T-cell (primary cell): Measurements from ENCODE around the gene KDELR3. TPM values are rescaled to one million over a fixed set of nuclear protein-coding genes. Genes with fewer than 3 reads are reported as not detected.

Source experiments
- ATAC-seq, 4 experiments: fragments of 200-7000 bp in 3 of 4; fragments of 150-1000 bp in 1 of 4; cut with Tn5 transposase; replicated peaks in 1 of 4; 1 replicate in 3 of 4; 2 replicates in 1 of 4; pipeline ENCODE4 v1.10.0; 2021; ENCODE audit warnings: moderate library complexity in 3 of 4, mild to moderate bottlenecking in 2 of 4, moderate number of reproducible peaks in 1 of 4
- CTCF ChIA-PET, 2 donors: fragments of 300-600 bp; sonication (Branson Sonifier 250); formaldehyde crosslinking; loops; one replicate each; lab custom pipeline; 2022; ENCODE audit warnings: antibody characterized with exemption in 2 of 2; lab: Charles Lee
- POLR2A ChIA-PET, 2 donors: fragments of 300-600 bp; sonication (Branson Sonifier 250); formaldehyde crosslinking; loops; one replicate each; lab custom pipeline; 2022; ENCODE audit warnings: antibody characterized with exemption in 2 of 2; lab: Charles Lee
- DNase-seq, 35 experiments: peaks; one replicate each; pipeline versions ENCODE4 v3.0.0 to v3.0.0-alpha.2; 2013 to 2023
- H3K27ac ChIP-seq: one replicate; pipeline ENCODE4 v1.5.1; 2013; ENCODE audit warnings: low read length
- H3K27me3 ChIP-seq, 2 experiments: replicated peaks in 1 of 2; 1 replicate in 1 of 2; 2 replicates in 1 of 2; pipeline versions ENCODE4 v1.6.1 to v1.7.0; 2013; ENCODE audit warnings: low read length in 1 of 2, mixed read lengths in 1 of 2; ENCODE audit not compliant: control insufficient read depth in 2 of 2, insufficient read depth in 2 of 2; ENCODE audit errors: extremely low read depth in 1 of 2
- H3K36me3 ChIP-seq, 2 donors: 1 replicate in 1 of 2; 2 replicates in 1 of 2; pipeline versions ENCODE4 v1.6.1 to v1.7.0; 2013; ENCODE audit warnings: low read length in 1 of 2; ENCODE audit not compliant: control insufficient read depth in 2 of 2, insufficient read depth in 1 of 2; ENCODE audit errors: extremely low read depth in 1 of 2
- H3K4me1 ChIP-seq, 2 experiments: 1 replicate in 1 of 2; 2 replicates in 1 of 2; pipeline versions ENCODE4 v1.6.1 to v1.7.0; 2013; ENCODE audit warnings: low read length in 2 of 2, mixed read lengths in 1 of 2; ENCODE audit not compliant: insufficient read depth in 2 of 2, control insufficient read depth in 1 of 2; ENCODE audit errors: extremely low read depth in 1 of 2
- H3K4me3 ChIP-seq, 2 donors: 1 replicate in 1 of 2; 2 replicates in 1 of 2; pipeline versions ENCODE4 v1.5.1 to v1.7.0; 2013; ENCODE audit warnings: mild to moderate bottlenecking in 2 of 2, low read length in 1 of 2, moderate library complexity in 1 of 2; ENCODE audit not compliant: control insufficient read depth in 1 of 2; ENCODE audit errors: extremely low read depth in 1 of 2
- H3K9me3 ChIP-seq: 2 replicates; pipeline ENCODE4 v1.7.0; 2013
- H3K27ac Mint-ChIP-seq, 2 donors: one replicate each; pipeline ENCODE4 v1.8.0; 2020 to 2021; ENCODE audit warnings: mild to moderate bottlenecking in 2 of 2, mixed read lengths in 2 of 2
- H3K27me3 Mint-ChIP-seq, 2 donors: one replicate each; pipeline ENCODE4 v1.8.0; 2021 to 2022; ENCODE audit warnings: mixed read lengths in 2 of 2
- H3K36me3 Mint-ChIP-seq: one replicate; pipeline ENCODE4 v1.8.0; 2021; ENCODE audit warnings: mixed read lengths
- H3K4me1 Mint-ChIP-seq, 3 donors: one replicate each; pipeline ENCODE4 v1.8.0; 2020 to 2022; ENCODE audit warnings: mixed read lengths in 3 of 3, mild to moderate bottlenecking in 1 of 3
- H3K4me3 Mint-ChIP-seq, 3 donors: one replicate each; pipeline ENCODE4 v1.8.0; 2020 to 2022; ENCODE audit warnings: mild to moderate bottlenecking in 3 of 3, mixed read lengths in 3 of 3, moderate library complexity in 3 of 3
- H3K9me3 Mint-ChIP-seq, 3 donors: one replicate each; pipeline ENCODE4 v1.8.0; 2020 to 2022; ENCODE audit warnings: mixed read lengths in 3 of 3
- WGBS: methylation state at CpG from one replicate; pipeline ENCODE4 v1.1.5; 2013; ENCODE audit warnings: missing lambda C conversion rate; ENCODE audit not compliant: insufficient coverage; 5-methylcytosine and 5-hydroxymethylcytosine counted together
- total RNA-seq, 35 experiments: library from RNA in 6 of 35; stranded (reverse) in 6 of 35; fragments of 120-200 nt in 1 of 35; gene quantifications; one replicate each; pipeline versions ENCODE4 v1.2.1 to v1.2.4 and lab custom pipeline; 2013 to 2026

KDELR3 gene
- total RNA-seq, 5 donors from 2014 or later (not counting 1 experiment from before 2014, with no cell fraction given), result 0.20 to 0.29 (median 0.25) TPM; not detected in 2

- Mint-ChIP-seq H3K4me1 (no peaks in the 10 kb centered on the region), H3K27me3 (peaks cover 5 to 10% of the 10 kb centered on the region in 2 donors), H3K36me3 (no peaks in the 10 kb centered on the region), H3K4me3 (no peak overlapping the region), H3K27ac (no peak overlapping the region), H3K9me3 (no peaks in the 10 kb centered on the region)
- WGBS, result 85% methylated on average over 10 of the region's 15 CpGs
- no peak overlapping the region for H3K4me3 ChIP-seq
- H3K9me3 ChIP-seq, result no peaks in the 10 kb centered on the region
- H3K36me3 ChIP-seq, result no peaks in the 10 kb centered on the region
- peaks cover 0 to 29% of the 10 kb centered on the region in 2 experiments for H3K27me3 ChIP-seq
- ATAC-seq (no peak), DNase-seq (no peak)
- CTCF ChIA-PET, result interaction anchor here (0.5 to 0.6 kb wide), 3 partner anchors 26 to 125 kb away, joined by 3 to 5 read pairs (median 4); no protein-coding TSS in a partner anchor
- POLR2A ChIA-PET, result no interaction called here
- no peak overlapping the region for H3K27ac ChIP-seq
- no peaks in the 10 kb centered on the region for H3K4me1 ChIP-seq
Observed at GRCh38 chr22:38436629-38437395, 31.1 kb upstream of the KDELR3 start.

DNA sequence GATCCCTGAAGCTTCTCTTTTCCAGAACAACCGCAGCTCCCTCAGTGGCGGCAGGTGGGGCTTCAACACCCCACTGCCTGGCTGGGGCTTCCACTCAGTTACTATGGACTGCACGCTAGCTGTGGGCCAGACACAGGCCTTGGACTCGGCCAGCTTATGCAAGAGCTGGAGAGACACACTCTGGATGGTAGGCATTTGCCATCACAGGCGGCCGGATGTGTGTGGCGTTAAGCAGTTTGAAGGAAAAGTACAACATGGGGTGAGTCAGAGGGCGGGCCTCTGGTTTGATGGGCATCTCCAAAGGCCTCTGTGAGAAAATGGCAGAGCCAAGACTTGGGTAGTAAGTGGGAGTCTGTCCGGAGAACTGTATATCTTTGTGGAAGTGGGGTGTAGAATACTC is 30.5 kb upstream of the KDELR3 start:
- ChIA-PET CTCF (interaction anchor here (0.5 to 0.6 kb wide), 3 partner anchors 26 to 126 kb away, joined by 3 to 5 read pairs (median 4); no protein-coding TSS in a partner anchor), POLR2A (no interaction called here)
- no peak overlapping the region for H3K27ac Mint-ChIP-seq
- peaks cover 0 to 29% of the 10 kb centered on the region in 2 experiments for H3K27me3 ChIP-seq
- no peaks in the 10 kb centered on the region for H3K4me1 Mint-ChIP-seq
- H3K36me3 ChIP-seq, result no peaks in the 10 kb centered on the region
- H3K4me1 ChIP-seq, result no peaks in the 10 kb centered on the region
- 89% methylated on average over 8 of the region's 9 CpGs for WGBS
- H3K4me3 Mint-ChIP-seq, result no peak overlapping the region
- no peak for DNase-seq
- H3K9me3 ChIP-seq, result no peaks in the 10 kb centered on the region
- H3K27me3 Mint-ChIP-seq, result peaks cover 5 to 10% of the 10 kb centered on the region in 2 donors
- H3K27ac ChIP-seq, result no peak overlapping the region
- no peaks in the 10 kb centered on the region for H3K9me3 Mint-ChIP-seq
- ATAC-seq, result no peak
- no peaks in the 10 kb centered on the region for H3K36me3 Mint-ChIP-seq
- H3K4me3 ChIP-seq, result no peak overlapping the region

DNA sequence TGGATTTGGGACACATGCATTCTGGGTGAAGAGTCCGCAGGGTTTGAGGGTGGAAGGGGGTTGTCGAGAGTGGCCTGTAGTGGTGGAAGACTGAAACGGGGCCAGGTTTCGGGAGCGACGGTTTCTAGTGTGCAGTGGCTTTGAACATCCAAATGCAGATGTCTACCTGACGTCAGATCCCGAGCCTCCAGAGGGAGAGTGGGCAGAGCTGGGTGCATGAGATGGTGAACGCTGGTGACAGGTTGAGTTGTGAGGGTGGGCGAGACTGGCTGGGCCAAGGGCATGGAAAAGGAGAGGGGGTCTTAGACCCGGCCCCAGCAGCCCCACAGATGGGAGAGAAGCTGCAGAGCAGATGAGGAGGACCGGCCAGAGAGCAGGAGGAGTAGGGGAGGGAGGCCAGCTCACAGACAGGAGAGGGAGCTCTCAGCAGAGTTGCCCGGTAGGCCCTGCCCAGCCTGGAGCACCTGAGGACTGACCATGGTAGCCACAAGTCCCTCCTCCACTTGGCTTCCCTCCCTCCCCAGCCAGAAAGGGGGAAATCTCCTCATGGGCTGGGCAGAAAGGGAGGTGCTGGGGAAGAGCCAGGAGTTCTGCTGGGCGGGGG is 27.0 kb upstream of the KDELR3 start:
- ChIA-PET POLR2A (no interaction called here), CTCF (no interaction called here)
- H3K4me1 Mint-ChIP-seq, result no peaks in the 10 kb centered on the region
- Histone ChIP-seq H3K9me3 (no peaks in the 10 kb centered on the region), H3K4me1 (no peaks in the 10 kb centered on the region), H3K36me3 (no peaks in the 10 kb centered on the region), H3K27ac (no peak overlapping the region), H3K27me3 (peaks cover 0 to 33% of the 10 kb centered on the region in 2 experiments), H3K4me3 (no peak overlapping the region)
- H3K27me3 Mint-ChIP-seq, result peaks cover 5 to 15% of the 10 kb centered on the region in 2 donors
- ATAC-seq (no peak), DNase-seq (no peak)
- H3K27ac Mint-ChIP-seq, result no peak overlapping the region
- WGBS, result 83% methylated on average over 12 of the region's 14 CpGs
- no peaks in the 10 kb centered on the region for H3K36me3 Mint-ChIP-seq
- no peaks in the 10 kb centered on the region for H3K9me3 Mint-ChIP-seq
- no peak overlapping the region for H3K4me3 Mint-ChIP-seq

DNA sequence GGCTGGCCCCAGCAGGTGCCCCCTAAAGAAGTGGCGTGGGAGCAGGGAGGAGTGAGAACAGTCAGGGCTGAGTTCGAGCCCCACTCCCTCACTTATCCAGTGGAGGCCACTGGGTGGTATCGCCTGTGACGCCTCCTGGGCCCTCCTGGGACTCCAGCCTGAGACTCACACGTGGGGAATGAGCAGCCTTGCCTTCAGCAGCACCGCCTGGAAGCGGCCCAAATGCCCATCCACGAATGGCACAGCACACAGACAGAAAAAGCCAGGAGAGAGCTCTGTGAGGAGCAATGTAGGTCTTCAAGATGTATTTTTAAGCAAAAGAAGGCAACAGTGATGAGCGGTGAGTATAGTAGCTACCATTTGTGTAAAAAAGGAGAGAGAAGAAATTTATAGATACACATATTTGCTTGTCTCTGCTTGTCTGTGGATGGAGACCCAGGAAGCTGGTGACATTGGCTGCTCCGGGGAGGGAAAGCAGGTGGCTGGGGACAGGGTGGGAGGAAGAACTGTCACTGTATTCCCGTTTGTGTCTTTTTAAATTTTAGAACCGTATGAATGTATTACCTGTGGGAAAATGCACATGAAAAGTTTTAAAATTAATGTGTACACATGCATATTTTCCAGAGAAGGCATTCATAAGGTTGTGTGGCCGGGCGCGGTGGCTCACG is 26.1 kb upstream of the KDELR3 start:
- ChIA-PET CTCF (no interaction called here), POLR2A (no interaction called here)
- Mint-ChIP-seq H3K36me3 (no peaks in the 10 kb centered on the region), H3K27me3 (peaks cover 5 to 15% of the 10 kb centered on the region in 2 donors), H3K4me1 (no peaks in the 10 kb centered on the region), H3K27ac (peak overlapping the region in 1 of 2 donors; percentile 49), H3K9me3 (no peaks in the 10 kb centered on the region), H3K4me3 (no peak overlapping the region)
- H3K36me3 ChIP-seq, result no peaks in the 10 kb centered on the region
- WGBS, result 78% methylated on average over 6 of the region's 16 CpGs
- no peaks in the 10 kb centered on the region for H3K4me1 ChIP-seq
- DNase-seq (no peak), ATAC-seq (no peak)
- H3K4me3 ChIP-seq, result no peak overlapping the region
- H3K27ac ChIP-seq, result no peak overlapping the region
- H3K9me3 ChIP-seq, result no peaks in the 10 kb centered on the region
- peaks cover 0 to 34% of the 10 kb centered on the region in 2 experiments for H3K27me3 ChIP-seq

- H3K9me3 ChIP-seq, result no peaks in the 10 kb centered on the region
- peaks cover 5 to 15% of the 10 kb centered on the region in 2 donors for H3K27me3 Mint-ChIP-seq
- no peaks in the 10 kb centered on the region for H3K9me3 Mint-ChIP-seq
- ATAC-seq (no peak), DNase-seq (no peak)
- no peaks in the 10 kb centered on the region for H3K4me1 ChIP-seq
- 82% methylated on average over 13 of the region's 13 CpGs for WGBS
- ChIA-PET POLR2A (no interaction called here), CTCF (no interaction called here)
- H3K27me3 ChIP-seq, result peaks cover 0 to 38% of the 10 kb centered on the region in 2 experiments
- no peak overlapping the region for H3K4me3 ChIP-seq
- no peaks in the 10 kb centered on the region for H3K36me3 Mint-ChIP-seq
- H3K4me3 Mint-ChIP-seq, result no peak overlapping the region
- H3K27ac Mint-ChIP-seq, result no peak overlapping the region
- H3K36me3 ChIP-seq, result no peaks in the 10 kb centered on the region
- no peaks in the 10 kb centered on the region for H3K4me1 Mint-ChIP-seq
- no peak overlapping the region for H3K27ac ChIP-seq
Observed at GRCh38 chr22:38442967-38443627, 24.8 kb upstream of the KDELR3 start.
